SK-N-SH (cell line): Measurements from ENCODE around the gene THOC6. TPM values are rescaled to one million over a fixed set of nuclear protein-coding genes. Genes with fewer than 3 reads are reported as not detected.

Experiments
- CTCF ChIA-PET: fragments of 300-600, 350-600 bp; formaldehyde crosslinking; extraction: SDS; loops from one replicate; lab custom pipeline; 2021; lab: Yijun Ruan, JAX
- POLR2A ChIA-PET: fragments of 350-600 bp; sonication (Branson Sonifier 250); formaldehyde crosslinking; extraction: SDS; loops from one replicate; lab custom pipeline; 2020; ENCODE audit warnings: antibody characterized with exemption, inconsistent platforms; lab: Yijun Ruan, JAX
- DNase-seq: peaks from one replicate; pipeline ENCODE4 v3.0.0; 2012
- H2AFZ ChIP-seq: fragments of 200-600 bp; sonication (generic); 2 replicates; pipeline ENCODE4 v1.8.1; 2016; ENCODE audit warnings: antibody characterized with exemption, mild to moderate bottlenecking, low read depth
- H3F3A ChIP-seq: fragments of 200-600 bp; sonication (generic); replicated peaks from 2 replicates; pipeline ENCODE3; 2016; ENCODE audit warnings: antibody characterized with exemption, mild to moderate bottlenecking; ENCODE audit not compliant: insufficient read depth
- H3K27ac ChIP-seq, 2 experiments: fragments of 200-500 bp in 1 of 2; fragments of 200-600 bp in 1 of 2; sonication (Bioruptor generic) in 1 of 2; sonication (generic), shearing (Covaris generic) in 1 of 2; 2 replicates each; pipeline versions ENCODE4 v1.5.1 to v1.6.1; 2014 to 2016; ENCODE audit warnings: low read depth in 2 of 2, inconsistent platforms in 1 of 2, low read length in 1 of 2, mild to moderate bottlenecking in 1 of 2, mixed read lengths in 1 of 2
- H3K27me3 ChIP-seq: fragments of 200-600 bp; sonication (generic), shearing (Covaris generic); 2 replicates; pipeline ENCODE4 v1.6.1; 2016; ENCODE audit warnings: mixed run types; ENCODE audit not compliant: insufficient read depth
- H3K36me3 ChIP-seq, 2 experiments: fragments of 200-500 bp in 1 of 2; fragments of 200-600 bp in 1 of 2; sonication (Bioruptor generic) in 1 of 2; sonication (generic) in 1 of 2; replicated peaks in 1 of 2; 2 replicates each; pipeline versions ENCODE3 to v1.5.1; 2014 to 2016; ENCODE audit warnings: low read length in 1 of 2, mild to moderate bottlenecking in 1 of 2; ENCODE audit not compliant: insufficient read depth in 2 of 2, control insufficient read depth in 1 of 2
- H3K4me1 ChIP-seq, 2 experiments: fragments of 200-500 bp in 1 of 2; fragments of 200-600 bp in 1 of 2; sonication (Bioruptor generic) in 1 of 2; sonication (generic), shearing (Covaris generic) in 1 of 2; 2 replicates each; pipeline versions ENCODE4 v1.5.1 to v1.6.1; 2014 to 2016; ENCODE audit warnings: low read depth in 1 of 2, low read length in 1 of 2, mixed run types in 1 of 2; ENCODE audit not compliant: insufficient read depth in 2 of 2, control insufficient read depth in 1 of 2
- H3K4me2 ChIP-seq: fragments of 200-600 bp; sonication (generic), shearing (Covaris generic); 2 replicates; pipeline ENCODE4 v1.6.1; 2017; ENCODE audit warnings: mixed run types
- H3K4me3 ChIP-seq, 2 experiments: fragments of 200-500 bp in 1 of 2; fragments of 200-600 bp in 1 of 2; sonication (Bioruptor generic) in 1 of 2; sonication (generic), shearing (Covaris generic) in 1 of 2; 2 replicates each; pipeline versions ENCODE4 v1.5.1 to v1.8.1; 2014 to 2016; ENCODE audit warnings: low read depth in 2 of 2, inconsistent platforms in 1 of 2, low read length in 1 of 2, mild to moderate bottlenecking in 1 of 2, mixed read lengths in 1 of 2, moderate library complexity in 1 of 2
- H3K79me2 ChIP-seq: fragments of 200-600 bp; sonication (generic); 2 replicates; pipeline ENCODE4 v1.8.1; 2017; ENCODE audit warnings: mild to moderate bottlenecking; ENCODE audit not compliant: insufficient read depth
- H3K9ac ChIP-seq: fragments of 200-600 bp; sonication (generic); 2 replicates; pipeline ENCODE4 v1.6.1; 2017; ENCODE audit warnings: mixed run types
- H3K9me2 ChIP-seq: fragments of 200-600 bp; sonication (generic); 2 replicates; pipeline ENCODE4 v1.6.1; 2017; ENCODE audit warnings: mixed run types
- H3K9me3 ChIP-seq: fragments of 200-600 bp; sonication (generic); 2 replicates; pipeline ENCODE4 v1.6.1; 2017; ENCODE audit warnings: mixed run types, mild to moderate bottlenecking, moderate library complexity
- H4K20me1 ChIP-seq: fragments of 200-600 bp; sonication (generic); 2 replicates; pipeline ENCODE4 v1.6.1; 2017; ENCODE audit warnings: mild to moderate bottlenecking, mixed run types; ENCODE audit not compliant: insufficient read depth
- CTCF ChIP-seq: fragments of 200-600 bp; sonication (generic); IDR thresholded peaks from 2 replicates; pipeline ENCODE4 v1.6.1; 2017; ENCODE audit warnings: antibody characterized with exemption, mild to moderate bottlenecking, moderate library complexity
- EZH2phosphoT487 ChIP-seq: fragments of 200-600 bp; sonication (generic); IDR thresholded peaks from 2 replicates; pipeline ENCODE4 v1.6.1; 2017; ENCODE audit warnings: low read depth, mixed run types, mild to moderate bottlenecking, antibody characterized with exemption, moderate library complexity, borderline replicate concordance
- FOSL2 ChIP-seq: IDR thresholded peaks from 2 replicates; pipeline ENCODE4 v1.4.0; 2012; ENCODE audit warnings: low read depth, mild to moderate bottlenecking, moderate library complexity, borderline replicate concordance
- FOXJ3 ChIP-seq: sonication (generic); formaldehyde crosslinking; IDR thresholded peaks from 2 replicates; pipeline ENCODE4 v1.5.1; 2020; ENCODE audit warnings: mild to moderate bottlenecking, missing genetic modification reagents
- GABPA ChIP-seq: IDR thresholded peaks from 2 replicates; pipeline ENCODE4 v1.4.0; 2012; ENCODE audit warnings: low read depth, mild to moderate bottlenecking
- GATA2 ChIP-seq: sonication (generic); formaldehyde crosslinking; IDR thresholded peaks from 2 replicates; pipeline ENCODE4 v1.5.0; 2020; ENCODE audit warnings: mild to moderate bottlenecking, missing genetic modification reagents
- JUND ChIP-seq: IDR thresholded peaks from 2 replicates; pipeline ENCODE4 v1.4.0; 2012
- MAX ChIP-seq: IDR thresholded peaks from 2 replicates; pipeline ENCODE4 v1.4.0; 2012; ENCODE audit warnings: low read depth
- POLR2AphosphoS5 ChIP-seq: IDR thresholded peaks from 2 replicates; pipeline ENCODE4 v1.6.1; 2012; ENCODE audit warnings: low read depth, low read length
- RFX5 ChIP-seq: IDR thresholded peaks from 2 replicates; pipeline ENCODE4 v1.6.1; 2012; ENCODE audit warnings: mild to moderate bottlenecking, improper control_type of control experiment, low read length
- SIN3A ChIP-seq: IDR thresholded peaks from 2 replicates; pipeline ENCODE4 v1.6.1; 2012; ENCODE audit warnings: low read depth, mild to moderate bottlenecking, low read length, moderate library complexity, borderline replicate concordance
- TEAD4 ChIP-seq: IDR thresholded peaks from 2 replicates; pipeline ENCODE4 v1.4.0; 2012; ENCODE audit warnings: mild to moderate bottlenecking, borderline replicate concordance; ENCODE audit not compliant: insufficient read depth
- YY1 ChIP-seq: IDR thresholded peaks from 2 replicates; pipeline ENCODE4 v1.4.0; 2012; ENCODE audit warnings: low read depth, mild to moderate bottlenecking
- ZBTB33 ChIP-seq: IDR thresholded peaks from 2 replicates; pipeline ENCODE4 v1.4.0; 2012; ENCODE audit warnings: low read depth, borderline replicate concordance
- WGBS: methylation state at CpG from one replicate; pipeline ENCODE4 v1.1.6; 2017; ENCODE audit warnings: low lambda C conversion rate; 5-methylcytosine and 5-hydroxymethylcytosine counted together
- polyA plus RNA-seq, 3 experiments: library from polyadenylated mRNA; depleted of rRNA; stranded (reverse); fragments of >200 nt; gene quantifications; 2 replicates each; pipeline ENCODE4 v1.2.3, GENCODE V29; 2012

THOC6 gene
- polyA plus RNA-seq, 1 of the 3 experiments (the other 2 are of a cell fraction), result 37.7 TPM

GRCh38 chr16:2988590-2989099 is 35.2 kb upstream of the THOC6 start (continued):
- TF ChIP-seq POLR2AphosphoS5, result no peak
- no peak for TF ChIP-seq FOXJ3 (CRISPR knock-in tag)
- TF ChIP-seq JUND, result no peak
- TF ChIP-seq SIN3A, result no peak

- no peaks in the 10 kb centered on the region for H3F3A ChIP-seq
- H3K9me3 ChIP-seq, result no peaks in the 10 kb centered on the region
- no peak for DNase-seq
- 65% methylated on average over 7 of the region's 10 CpGs for WGBS
- no peak overlapping the region for H3K27ac ChIP-seq
- no peak for TF ChIP-seq YY1
- POLR2A ChIA-PET, result no interaction called here
- H3K4me2 ChIP-seq, result no peak overlapping the region
- H3K27me3 ChIP-seq, result no peaks in the 10 kb centered on the region
- H3K79me2 ChIP-seq, result no peaks in the 10 kb centered on the region
- H3K4me1 ChIP-seq, result peaks cover 0 to 10% of the 10 kb centered on the region in 2 experiments; a peak in 1 of 4 replicates
- no peak overlapping the region for H3K4me3 ChIP-seq
- H4K20me1 ChIP-seq, result no peaks in the 10 kb centered on the region
- no peaks in the 10 kb centered on the region for H3K9me2 ChIP-seq
- no peak overlapping the region for H3K9ac ChIP-seq
- no peaks in the 10 kb centered on the region for H3K36me3 ChIP-seq
- CTCF ChIA-PET, result interaction anchor here (0.8 to 1.2 kb wide), 2 partner anchors 37 to 41 kb away, joined by 3 to 4 read pairs; no protein-coding TSS in a partner anchor
- H2AFZ ChIP-seq, result no peak overlapping the region
Observed at GRCh38 chr16:2990891-2991290, 32.9 kb upstream of the THOC6 start.

GRCh38 chr16:2991566-2992261 is 32.1 kb upstream of the THOC6 start:
- ChIA-PET POLR2A (no interaction called here), CTCF (interaction anchor here (0.8 to 1.3 kb wide), 5 partner anchors 7 to 40 kb away, joined by 3 to 7 read pairs (median 4); partner anchors contain the start of gene PAQR4)
- Histone ChIP-seq H3K36me3 (no peaks in the 10 kb centered on the region), H4K20me1 (no peaks in the 10 kb centered on the region), H3K9ac (no peak overlapping the region), H3K4me3 (no peak overlapping the region), H3K9me3 (no peaks in the 10 kb centered on the region), H3K79me2 (no peaks in the 10 kb centered on the region), H3K9me2 (no peaks in the 10 kb centered on the region), H3F3A (no peaks in the 10 kb centered on the region), H3K27ac (no peak overlapping the region), H3K27me3 (no peaks in the 10 kb centered on the region), H2AFZ (no peak overlapping the region), H3K4me1 (peaks cover 0 to 2% of the 10 kb centered on the region in 2 experiments; a peak in 1 of 4 replicates), H3K4me2 (no peak overlapping the region)
- TF ChIP-seq GABPA (no peak), YY1 (no peak), EZH2phosphoT487 (no peak), CTCF (no peak), RFX5 (no peak), FOSL2 (no peak), GATA2 (no peak), MAX (no peak), ZBTB33 (no peak), TEAD4 (no peak)
- WGBS, result 76% methylated on average over 8 of the region's 12 CpGs
- DNase-seq, result no peak
